K562 (cell line): ENCODE measurements around the gene RNASET2. TPM values are rescaled to one million over a fixed set of nuclear protein-coding genes. Genes with fewer than 3 reads are reported as not detected.
A peak's percentile ranks its signal among the peaks of the same experiment; 100 is the strongest.

Source experiments
- CAMTA2 ChIP-seq: fragments of 250-450 bp; sonication (Bioruptor Pico); conservative IDR thresholded peaks from 2 replicates; pipeline ENCODE4 v1.5.1; 2022
- JUN ChIP-seq, 2 experiments: sonication (generic) in 1 of 2; formaldehyde crosslinking in 1 of 2; IDR thresholded peaks; 2 replicates each; pipeline versions ENCODE4 v1.6.1 to v1.8.0; 2012 to 2022; ENCODE audit warnings: borderline replicate concordance in 2 of 2, mild to moderate bottlenecking in 2 of 2, improper control_type of control experiment in 1 of 2, low read depth in 1 of 2, low read length in 1 of 2, missing genetic modification reagents in 1 of 2
- LARP7 ChIP-seq: fragments of 450-650 bp; IDR thresholded peaks from 2 replicates; pipeline ENCODE4 v1.6.1; 2016
- NRF1 ChIP-seq, 2 experiments: fragments of 450-650 bp; IDR thresholded peaks in 1 of 2; conservative IDR thresholded peaks in 1 of 2; 2 replicates each; pipeline ENCODE4 v1.6.1; 2014; ENCODE audit warnings: mild to moderate bottlenecking in 2 of 2
- ZBTB40 ChIP-seq, 2 experiments: fragments of 450-650 bp in 1 of 2; sonication (generic) in 1 of 2; formaldehyde crosslinking in 1 of 2; IDR thresholded peaks; 2 replicates each; pipeline versions ENCODE4 v1.7.1 to v1.9.0; 2016 to 2022; ENCODE audit warnings: inconsistent platforms in 1 of 2, mild to moderate bottlenecking in 1 of 2, missing genetic modification reagents in 1 of 2
- ZNF592 ChIP-seq: fragments of 450-650 bp; IDR thresholded peaks from 2 replicates; pipeline ENCODE4 v1.6.1; 2017; ENCODE audit warnings: antibody characterized with exemption, mild to moderate bottlenecking
- polyA plus RNA-seq, 8 experiments: library from polyadenylated mRNA; depleted of rRNA in 4 of 8; stranded (reverse) in 5 of 8; unstranded in 3 of 8; fragments of >200 nt; fragmentation: Nextera tagmentation in 2 of 8; fragmentation: Illumina TruSeq in 1 of 8; extraction: Ambion mirVana in 2 of 8; extraction: Trizol in 1 of 8; gene quantifications; 2 replicates each; pipeline versions ENCODE4 v1.2.1 to v1.2.3, GENCODE V29; 2011 to 2014; ENCODE audit warnings: inconsistent platforms in 1 of 8, missing spikeins in 1 of 8
- total RNA-seq, 7 experiments: library from RNA; depleted of rRNA in 6 of 7; stranded (reverse); fragments of >200 nt in 6 of 7; fragmentation: Illumina TruSeq in 2 of 7; extraction: Trizol in 2 of 7; gene quantifications; 2 replicates each; pipeline versions ENCODE4 v1.2.1 to v1.2.3, GENCODE V29; 2011 to 2021; ENCODE audit warnings: low replicate concordance in 1 of 7
- TF ChIP-seq, protein P1 (sequence below): sonication (generic); formaldehyde crosslinking; IDR thresholded peaks from 2 replicates; pipeline ENCODE4 v1.8.0; 2022; ENCODE audit warnings: missing genetic modification reagents, mild to moderate bottlenecking, moderate library complexity, borderline replicate concordance

RNASET2 gene
- total and polyA plus RNA-seq, 9 of the 15 experiments (the other 6 are each of a cell fraction or from before 2014, with no cell fraction given) = 7.4 to 141 (median 91.3) TPM

DNA sequence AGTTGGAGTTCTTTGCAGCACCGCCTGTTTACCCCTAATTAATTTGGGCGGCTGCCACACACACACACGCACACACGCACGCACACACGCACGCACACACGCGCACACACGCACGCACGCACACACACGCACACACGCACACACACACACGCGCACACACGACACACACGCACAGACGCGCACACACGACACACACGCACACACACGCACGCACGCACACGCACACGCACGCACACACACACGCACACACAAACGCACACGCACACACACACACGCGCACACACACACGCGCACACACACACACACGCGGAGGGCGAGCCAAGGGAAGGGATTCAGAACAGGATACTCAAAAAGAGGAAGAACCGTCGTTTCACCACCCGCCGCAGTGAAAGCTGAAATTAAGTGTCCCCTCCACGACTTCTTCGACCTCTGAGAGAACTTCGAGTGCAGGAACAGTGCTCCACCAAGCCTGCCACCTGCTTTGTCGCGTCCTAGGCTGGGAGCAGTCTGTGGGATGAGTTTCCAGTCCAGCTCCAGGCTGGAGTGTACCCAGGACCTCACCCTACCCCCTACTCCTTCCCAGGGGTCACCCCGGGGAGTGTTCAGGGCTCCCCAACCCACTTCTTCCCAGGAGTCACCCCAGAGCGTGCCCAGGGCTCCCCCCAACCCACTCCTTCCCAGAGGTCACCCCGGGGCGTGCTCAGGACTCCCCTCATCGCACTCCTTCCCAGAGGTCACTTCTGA lies 1.1 kb downstream of the RNASET2 start (continued):
- TF ChIP-seq ZBTB40 (IDR thresholded peaks at IDR 0.05) = no peak
- 0 out of 2 replicates have a peak, but pooled peaks have one; percentile 56 for TF ChIP-seq ZBTB40 (CRISPR knock-in tag; IDR thresholded peaks at IDR 0.05)
- TF ChIP-seq, protein P1, sequence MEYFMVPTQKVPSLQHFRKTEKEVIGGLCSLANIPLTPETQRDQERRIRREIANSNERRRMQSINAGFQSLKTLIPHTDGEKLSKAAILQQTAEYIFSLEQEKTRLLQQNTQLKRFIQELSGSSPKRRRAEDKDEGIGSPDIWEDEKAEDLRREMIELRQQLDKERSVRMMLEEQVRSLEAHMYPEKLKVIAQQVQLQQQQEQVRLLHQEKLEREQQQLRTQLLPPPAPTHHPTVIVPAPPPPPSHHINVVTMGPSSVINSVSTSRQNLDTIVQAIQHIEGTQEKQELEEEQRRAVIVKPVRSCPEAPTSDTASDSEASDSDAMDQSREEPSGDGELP (CRISPR knock-in tag) = no peak
- no peak for TF ChIP-seq ZNF592
- no peak for TF ChIP-seq NRF1 (conservative IDR thresholded peaks at IDR 0.05 in 1 of 2, IDR thresholded peaks at IDR 0.05 in 1 of 2)
- TF ChIP-seq CAMTA2 (CRISPR knock-in tag) = no peak
- TF ChIP-seq JUN (IDR thresholded peaks at IDR 0.05; ENCODE audit: borderline replicate concordance, low read depth, low read length) = no peak
- TF ChIP-seq JUN (CRISPR knock-in tag; IDR thresholded peaks at IDR 0.05; ENCODE audit: borderline replicate concordance) = 0 out of 2 replicates have a peak, but pooled peaks have one; percentile 57
- TF ChIP-seq LARP7 = no peak
